ENCODE measurements around the gene CHRM2. TPM values are rescaled to one million over a fixed set of nuclear protein-coding genes. Genes with fewer than 3 reads are reported as not detected.

CHRM2 gene
- polyA plus RNA-seq, 1 donor from 2014 or later, result 0.05 TPM

- H3K9me3 ChIP-seq (ENCODE audit: low read length), result no peaks in the 10 kb centered on the region
- no peak overlapping the region for H3K4me3 ChIP-seq (ENCODE audit: low read length)
- no peaks in the 10 kb centered on the region for H3K27me3 ChIP-seq (ENCODE audit: insufficient read depth, low read depth, low read length)
- no peaks in the 10 kb centered on the region for H3K79me2 ChIP-seq (replicated peaks; ENCODE audit: insufficient read depth, low read length)
- no peak overlapping the region for H3K4me2 ChIP-seq (ENCODE audit: low read length)
- TF ChIP-seq POLR2AphosphoS5 (IDR thresholded peaks at IDR 0.05) (no peak), CTCF (IDR thresholded peaks at IDR 0.05; ENCODE audit: poor library complexity, severe bottlenecking) (no peak), EZH2 (IDR thresholded peaks at IDR 0.05; ENCODE audit: borderline replicate concordance, insufficient read depth, low read length, poor library complexity, severe bottlenecking) (no peak), RAD21 (conservative IDR thresholded peaks at IDR 0.05) (no peak), TAF1 (IDR thresholded peaks at IDR 0.05; ENCODE audit: low read depth) (no peak), SMC3 (conservative IDR thresholded peaks at IDR 0.05; ENCODE audit: poor library complexity) (no peak), REST (IDR thresholded peaks at IDR 0.05; ENCODE audit: borderline replicate concordance) (no peak)
- no peak overlapping the region for H3K27ac ChIP-seq (ENCODE audit: low read length)
- H3K36me3 ChIP-seq (ENCODE audit: insufficient read depth, low read length), result no peaks in the 10 kb centered on the region
- no peaks in the 10 kb centered on the region for H4K20me1 ChIP-seq (ENCODE audit: insufficient read depth)
- no peaks in the 10 kb centered on the region for H3F3A ChIP-seq (ENCODE audit: insufficient read depth, low read length, poor library complexity, severe bottlenecking)
- no peak overlapping the region for H2AFZ ChIP-seq (ENCODE audit: low read depth, low read length)
- no peaks in the 10 kb centered on the region for H3K9me2 ChIP-seq (ENCODE audit: insufficient read depth, low read length)
- no peak overlapping the region for H3K9ac ChIP-seq (ENCODE audit: low read length)
Measured at GRCh38 chr7:136900005-136900404, 31.6 kb downstream of the CHRM2 start.

- Histone ChIP-seq H2AFZ (ENCODE audit: low read depth, low read length) (no peak overlapping the region), H4K20me1 (ENCODE audit: insufficient read depth) (no peaks in the 10 kb centered on the region), H3K9me3 (ENCODE audit: low read length) (no peaks in the 10 kb centered on the region), H3K9me2 (ENCODE audit: insufficient read depth, low read length) (no peaks in the 10 kb centered on the region), H3K4me2 (ENCODE audit: low read length) (no peak overlapping the region), H3K27ac (ENCODE audit: low read length) (no peak overlapping the region), H3F3A (ENCODE audit: insufficient read depth, low read length, poor library complexity, severe bottlenecking) (no peaks in the 10 kb centered on the region), H3K9ac (ENCODE audit: low read length) (no peak overlapping the region), H3K36me3 (ENCODE audit: insufficient read depth, low read length) (no peaks in the 10 kb centered on the region), H3K79me2 (replicated peaks; ENCODE audit: insufficient read depth, low read length) (no peaks in the 10 kb centered on the region), H3K4me3 (ENCODE audit: low read length) (no peak overlapping the region), H3K27me3 (ENCODE audit: insufficient read depth, low read depth, low read length) (no peaks in the 10 kb centered on the region)
- TF ChIP-seq CTCF (IDR thresholded peaks at IDR 0.05; ENCODE audit: poor library complexity, severe bottlenecking) (no peak), REST (IDR thresholded peaks at IDR 0.05; ENCODE audit: borderline replicate concordance) (no peak), SMC3 (conservative IDR thresholded peaks at IDR 0.05; ENCODE audit: poor library complexity) (no peak), EP300 (conservative IDR thresholded peaks at IDR 0.05; ENCODE audit: poor library complexity, severe bottlenecking) (no peak), RAD21 (conservative IDR thresholded peaks at IDR 0.05) (no peak), POLR2AphosphoS5 (IDR thresholded peaks at IDR 0.05) (no peak), MXI1 (conservative IDR thresholded peaks at IDR 0.05; ENCODE audit: poor library complexity, severe bottlenecking) (no peak), EZH2 (IDR thresholded peaks at IDR 0.05; ENCODE audit: borderline replicate concordance, insufficient read depth, low read length, poor library complexity, severe bottlenecking) (no peak)
Measured at GRCh38 chr7:136910771-136911170, 42.3 kb downstream of the CHRM2 start.

Measured in neural cell (in vitro differentiated cells).